GM12878 (cell line): Measurements from ENCODE around the gene WHRN. TPM values are rescaled to one million over a fixed set of nuclear protein-coding genes. Genes with fewer than 3 reads are reported as not detected.

Experiments
- ATAC-seq: fragments of 200-7000 bp; cut with Tn5 transposase; 3 replicates; pipeline ENCODE4 v1.9.1; 2020; ENCODE audit warnings: mild to moderate bottlenecking, moderate library complexity
- BruUV-seq: library from RNA; stranded (reverse); fragments of 400-500 nt; replicated peaks from 2 replicates; lab custom pipeline; 2021; lab: Mats Ljungman, UMichigan
- CTCF ChIA-PET: fragments of 300-600 bp; sonication (Branson Sonifier 250); formaldehyde crosslinking; extraction: SDS; loops from one replicate; lab custom pipeline; 2021; ENCODE audit warnings: inconsistent platforms; lab: Yijun Ruan, JAX
- POLR2A ChIA-PET: fragments of 350-600 bp; formaldehyde crosslinking; extraction: SDS; loops from one replicate; lab custom pipeline; 2021; ENCODE audit warnings: inconsistent platforms; lab: Charles Lee
- RAD21 ChIA-PET: fragments of 300-600 bp; sonication (Branson Sonifier 250); formaldehyde crosslinking; loops from one replicate; lab custom pipeline; 2023; ENCODE audit warnings: antibody characterized with exemption; ENCODE audit not compliant: unreplicated experiment; lab: Charles Lee
- SMC1A ChIA-PET: fragments of 300-600 bp; sonication (Branson Sonifier 250); formaldehyde crosslinking; loops from one replicate; lab custom pipeline; 2023; ENCODE audit not compliant: unreplicated experiment, uncharacterized antibody; lab: Charles Lee
- DNase-seq: peaks from one replicate; pipeline ENCODE4 v3.0.0-alpha.2; 2011; ENCODE audit warnings: low read depth, low spot score
- FAIRE-seq: peaks from 3 replicates; lab custom pipeline; 2011; peaks lifted over from hg19 to GRCh38; lab: Jason Lieb, UNC
- H2AFZ ChIP-seq: 2 replicates; pipeline ENCODE4 v1.6.0; 2011; ENCODE audit warnings: low read depth, low read length, control low read depth; ENCODE audit not compliant: control insufficient read depth
- H3K27ac ChIP-seq: 2 replicates; pipeline ENCODE4 v1.5.1; 2011; ENCODE audit warnings: control low read depth; ENCODE audit not compliant: control insufficient read depth, insufficient read depth
- H3K27me3 ChIP-seq, 2 experiments: replicated peaks in 1 of 2; 2 replicates each; pipeline versions ENCODE4 v1.6.0 to v1.6.1; 2011; ENCODE audit warnings: low read length in 1 of 2; ENCODE audit not compliant: control insufficient read depth in 2 of 2, insufficient read depth in 2 of 2
- H3K36me3 ChIP-seq, 2 experiments: 2 replicates each; pipeline ENCODE4 v1.5.1; 2011; ENCODE audit warnings: low read length in 1 of 2; ENCODE audit not compliant: control insufficient read depth in 2 of 2, insufficient read depth in 2 of 2
- H3K4me1 ChIP-seq: 2 replicates; pipeline ENCODE4 v1.6.1; 2011; ENCODE audit warnings: mild to moderate bottlenecking, low read length, moderate library complexity, mixed read lengths; ENCODE audit not compliant: control insufficient read depth, insufficient read depth
- H3K4me2 ChIP-seq: 2 replicates; pipeline ENCODE4 v1.6.0; 2011; ENCODE audit warnings: control low read depth; ENCODE audit not compliant: control insufficient read depth, insufficient read depth
- H3K4me3 ChIP-seq: fragments of 200-600 bp; sonication (generic); 2 replicates; pipeline ENCODE4 v1.5.1; 2016
- H3K79me2 ChIP-seq: 2 replicates; pipeline ENCODE4 v1.6.0; 2011; ENCODE audit warnings: low read length; ENCODE audit not compliant: control insufficient read depth, insufficient read depth
- H3K9ac ChIP-seq: 2 replicates; pipeline ENCODE4 v1.8.0; 2011; ENCODE audit warnings: low read length, control low read depth, mixed read lengths; ENCODE audit not compliant: control insufficient read depth, insufficient read depth
- H3K9me3 ChIP-seq: replicated peaks from 3 replicates; pipeline ENCODE4 v1.5.1; 2011; ENCODE audit warnings: mild to moderate bottlenecking, low read length; ENCODE audit not compliant: control insufficient read depth, insufficient read depth
- H4K20me1 ChIP-seq: 2 replicates; pipeline ENCODE4 v1.6.0; 2011; ENCODE audit not compliant: control insufficient read depth, insufficient read depth
- CREM ChIP-seq: IDR thresholded peaks from 2 replicates; pipeline ENCODE4 v1.6.1; 2014; ENCODE audit warnings: antibody characterized with exemption, low read depth
- GABPA ChIP-seq: IDR thresholded peaks from 2 replicates; pipeline ENCODE4 v1.6.1; 2014; ENCODE audit warnings: antibody characterized with exemption, low read depth, mild to moderate bottlenecking, inconsistent platforms
- HCFC1 ChIP-seq: fragments of 150-350 bp; IDR thresholded peaks from 2 replicates; pipeline ENCODE4 v1.6.1; 2014; ENCODE audit warnings: low read length
- HDGF ChIP-seq: fragments of 450-650 bp; IDR thresholded peaks from 2 replicates; pipeline ENCODE4 v1.6.1; 2016; ENCODE audit warnings: antibody characterized with exemption
- IRF4 ChIP-seq: IDR thresholded peaks from 2 replicates; pipeline ENCODE4 v1.6.1; 2011; ENCODE audit warnings: low read depth, low read length
- LARP7 ChIP-seq: fragments of 450-650 bp; IDR thresholded peaks from 2 replicates; pipeline ENCODE4 v1.6.1; 2017; ENCODE audit warnings: mild to moderate bottlenecking
- NFYB ChIP-seq: IDR thresholded peaks from 2 replicates; pipeline ENCODE4 v1.6.1; 2011; ENCODE audit warnings: low read depth, mild to moderate bottlenecking, low read length, improper control_type of control experiment, moderate library complexity; ENCODE audit not compliant: insufficient read depth
- NRF1 ChIP-seq: conservative IDR thresholded peaks from 2 replicates; pipeline ENCODE4 v1.6.1; 2011; ENCODE audit warnings: mild to moderate bottlenecking, low read depth, low read length, improper control_type of control experiment
- RB1 ChIP-seq: fragments of 450-650 bp; formaldehyde crosslinking; IDR thresholded peaks from 2 replicates; pipeline ENCODE4 v1.6.1; 2017; ENCODE audit warnings: mild to moderate bottlenecking, borderline replicate concordance
- RCOR1 ChIP-seq: conservative IDR thresholded peaks from 2 replicates; pipeline ENCODE4 v1.6.1; 2012; ENCODE audit warnings: low read depth, low read length, improper control_type of control experiment
- SMAD5 ChIP-seq: IDR thresholded peaks from 2 replicates; pipeline ENCODE4 v1.6.1; 2016; ENCODE audit warnings: antibody characterized with exemption, low read depth
- SMARCA5 ChIP-seq: fragments of 450-650 bp; IDR thresholded peaks from 2 replicates; pipeline ENCODE4 v1.6.1; 2017; ENCODE audit warnings: mild to moderate bottlenecking
- SUZ12 ChIP-seq: fragments of 200-600 bp; sonication (generic); IDR thresholded peaks from one replicate; pipeline ENCODE4 v1.6.1; 2018; ENCODE audit warnings: antibody characterized with exemption, mild to moderate bottlenecking; ENCODE audit not compliant: unreplicated experiment
- ZSCAN29 ChIP-seq: fragments of 450-650 bp; IDR thresholded peaks from 2 replicates; pipeline ENCODE4 v1.6.1; 2017; ENCODE audit warnings: mild to moderate bottlenecking, moderate library complexity
- WGBS: methylation state at CpG from one replicate; pipeline ENCODE4 v1.1.6; 2016; ENCODE audit warnings: low lambda C conversion rate; ENCODE audit not compliant: insufficient replicate concordance, insufficient coverage; ENCODE audit errors: missing lambda C conversion rate; 5-methylcytosine and 5-hydroxymethylcytosine counted together
- in situ Hi-C: fragments of 300-500 bp; cut with MboI; formaldehyde crosslinking; loops from 9 replicates; pipeline ENCODE4 v1.14.3; 2018; ENCODE audit warnings: mixed read lengths
- intact Hi-C: fragments of 100-400 bp; cut with micrococcal nuclease; formaldehyde crosslinking; loops from one replicate; pipeline ENCODE4 v1.14.2; 2022; ENCODE audit not compliant: unreplicated experiment
- polyA plus RNA-seq, 11 experiments: library from polyadenylated mRNA; depleted of rRNA in 4 of 11; unstranded in 6 of 11; stranded (reverse) in 5 of 11; fragments of >200 nt; fragmentation: Nextera tagmentation in 4 of 11; fragmentation: Illumina TruSeq in 1 of 11; extraction: Ambion mirVana in 4 of 11; extraction: Trizol in 1 of 11; gene quantifications; 1 replicate in 1 of 11; 2 replicates in 10 of 11; pipeline versions ENCODE4 v1.2.1 to v1.2.3, GENCODE V29; 2011 to 2016; ENCODE audit warnings: inconsistent platforms in 2 of 11, missing spikeins in 2 of 11, low read depth in 1 of 11
- total RNA-seq, 4 experiments: library from RNA; depleted of rRNA in 3 of 4; stranded (reverse); fragments of >200 nt in 3 of 4; fragmentation: Illumina TruSeq in 1 of 4; extraction: Trizol in 1 of 4; gene quantifications; 2 replicates each; pipeline versions ENCODE4 v1.2.1 to v1.2.3, GENCODE V29; 2013 to 2021
- TF ChIP-seq, protein P1 (sequence below): IDR thresholded peaks from 2 replicates; pipeline ENCODE4 v1.6.1; 2012; ENCODE audit warnings: mild to moderate bottlenecking, low read depth, low read length
- TF ChIP-seq, protein P2 (sequence below): fragments of 450-650 bp; IDR thresholded peaks from 2 replicates; pipeline ENCODE4 v1.6.1; 2017; ENCODE audit warnings: mild to moderate bottlenecking

Gene WHRN
- total and polyA plus RNA-seq, 10 of the 15 experiments (the other 5 are each of a cell fraction or from before 2014, with no cell fraction given), result 0.04 to 18.2 (median 0.68) TPM; not detected in 1

DNA sequence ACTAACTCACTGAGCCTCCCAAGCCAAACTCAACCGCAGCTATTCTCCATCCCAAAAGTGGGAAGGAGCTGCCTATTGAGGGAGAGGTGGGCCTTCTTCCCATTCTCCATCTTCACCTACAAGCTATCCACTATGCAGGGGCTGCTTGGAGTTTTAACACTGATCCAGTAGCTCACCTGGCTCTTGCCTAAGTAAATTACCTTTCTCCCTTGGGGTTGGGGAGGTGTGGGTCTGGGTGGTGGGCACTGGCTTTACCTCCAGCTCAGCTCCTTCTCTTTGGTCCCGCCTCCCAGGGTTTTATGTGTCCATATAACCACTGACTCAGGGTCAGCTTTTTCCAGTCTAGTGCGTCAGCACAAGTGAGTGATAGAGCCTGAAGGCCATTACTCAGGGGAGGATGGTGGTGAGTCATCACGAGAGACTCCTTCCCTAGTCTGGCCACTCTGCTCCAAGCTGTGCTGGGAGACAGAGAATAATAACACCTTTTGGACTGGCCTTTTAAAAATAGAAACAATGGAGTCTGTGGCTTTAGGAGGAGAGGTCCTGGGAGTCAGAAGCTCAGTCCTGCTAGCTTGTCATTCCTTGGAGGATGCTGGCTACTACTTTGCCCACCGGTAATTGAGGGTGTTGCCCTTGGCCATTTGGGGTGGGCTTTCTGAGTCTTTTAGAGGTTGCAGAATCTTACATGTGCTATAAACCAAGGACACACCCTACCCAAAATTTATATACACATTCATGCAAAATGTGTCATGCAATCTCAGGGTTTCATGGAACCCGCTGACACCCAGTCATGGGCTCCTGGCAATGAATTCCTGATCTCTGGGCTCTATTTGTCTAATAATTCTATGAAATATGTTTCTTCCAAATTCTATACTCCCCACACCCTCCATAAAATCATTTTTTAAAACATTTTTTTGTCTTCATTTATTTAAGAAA is 46.7 kb upstream of the WHRN start (continued):
- TF ChIP-seq, protein P1, sequence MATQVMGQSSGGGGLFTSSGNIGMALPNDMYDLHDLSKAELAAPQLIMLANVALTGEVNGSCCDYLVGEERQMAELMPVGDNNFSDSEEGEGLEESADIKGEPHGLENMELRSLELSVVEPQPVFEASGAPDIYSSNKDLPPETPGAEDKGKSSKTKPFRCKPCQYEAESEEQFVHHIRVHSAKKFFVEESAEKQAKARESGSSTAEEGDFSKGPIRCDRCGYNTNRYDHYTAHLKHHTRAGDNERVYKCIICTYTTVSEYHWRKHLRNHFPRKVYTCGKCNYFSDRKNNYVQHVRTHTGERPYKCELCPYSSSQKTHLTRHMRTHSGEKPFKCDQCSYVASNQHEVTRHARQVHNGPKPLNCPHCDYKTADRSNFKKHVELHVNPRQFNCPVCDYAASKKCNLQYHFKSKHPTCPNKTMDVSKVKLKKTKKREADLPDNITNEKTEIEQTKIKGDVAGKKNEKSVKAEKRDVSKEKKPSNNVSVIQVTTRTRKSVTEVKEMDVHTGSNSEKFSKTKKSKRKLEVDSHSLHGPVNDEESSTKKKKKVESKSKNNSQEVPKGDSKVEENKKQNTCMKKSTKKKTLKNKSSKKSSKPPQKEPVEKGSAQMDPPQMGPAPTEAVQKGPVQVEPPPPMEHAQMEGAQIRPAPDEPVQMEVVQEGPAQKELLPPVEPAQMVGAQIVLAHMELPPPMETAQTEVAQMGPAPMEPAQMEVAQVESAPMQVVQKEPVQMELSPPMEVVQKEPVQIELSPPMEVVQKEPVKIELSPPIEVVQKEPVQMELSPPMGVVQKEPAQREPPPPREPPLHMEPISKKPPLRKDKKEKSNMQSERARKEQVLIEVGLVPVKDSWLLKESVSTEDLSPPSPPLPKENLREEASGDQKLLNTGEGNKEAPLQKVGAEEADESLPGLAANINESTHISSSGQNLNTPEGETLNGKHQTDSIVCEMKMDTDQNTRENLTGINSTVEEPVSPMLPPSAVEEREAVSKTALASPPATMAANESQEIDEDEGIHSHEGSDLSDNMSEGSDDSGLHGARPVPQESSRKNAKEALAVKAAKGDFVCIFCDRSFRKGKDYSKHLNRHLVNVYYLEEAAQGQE, result no peak
- TF ChIP-seq HCFC1, result no peak
- TF ChIP-seq GABPA, result no peak
- TF ChIP-seq RCOR1, result no peak
- no peak for TF ChIP-seq SMARCA5
- TF ChIP-seq ZSCAN29, result no peak

DNA sequence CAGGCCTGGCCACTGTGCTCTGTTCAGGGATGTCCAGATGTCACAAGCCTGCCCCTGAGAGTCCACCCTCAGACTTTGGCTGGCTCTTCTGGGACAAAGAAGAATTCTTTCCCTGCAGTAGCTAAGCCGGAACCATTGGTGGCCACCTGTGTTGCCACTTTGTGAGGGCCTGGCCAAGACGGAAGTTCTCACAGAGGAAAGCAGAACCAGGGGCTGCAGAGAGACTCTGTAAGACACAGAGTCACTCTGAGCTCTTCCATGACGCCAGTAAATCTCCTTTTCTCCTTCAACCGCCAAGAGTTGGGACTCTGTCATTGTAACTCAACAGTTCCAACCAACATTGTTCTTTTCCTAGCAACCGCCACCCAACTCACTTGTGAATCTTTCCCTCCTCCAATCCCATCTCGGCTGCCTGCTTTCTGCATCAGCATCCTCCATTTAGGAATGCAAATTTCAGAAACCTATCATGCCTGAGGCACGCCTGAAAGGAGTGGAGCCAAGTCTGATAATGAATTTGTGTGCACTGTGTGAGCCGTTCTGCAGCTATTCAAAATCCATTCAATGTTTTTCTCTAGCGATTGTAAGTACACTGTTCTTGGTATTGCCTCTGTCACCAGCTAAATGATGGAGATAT is 44.5 kb upstream of the WHRN start:
- CTCF ChIA-PET, result interaction anchor here (1.2 kb wide), 1 partner anchor 112 kb away, joined by 4 read pairs; no protein-coding TSS in a partner anchor
- no peak overlapping the region for H2AFZ ChIP-seq
- FAIRE-seq (no peak), DNase-seq (no peak), ATAC-seq (no peak)
- H3K9me3 ChIP-seq, result no peaks in the 10 kb centered on the region
- peaks cover 0 to 5% of the 10 kb centered on the region in 2 experiments; a peak in 2 of 4 replicates for H3K27me3 ChIP-seq
- H3K4me2 ChIP-seq, result no peak overlapping the region
- no peak overlapping the region for H3K9ac ChIP-seq
- 41% methylated on average over 9 of the region's 9 CpGs for WGBS
- RAD21 ChIA-PET, result no interaction called here
- no peak overlapping the region for H3K4me3 ChIP-seq
- intact Hi-C loops (no loop called here), in situ Hi-C loops (no loop called here)
- SMC1A ChIA-PET, result interaction anchor here (1.1 to 2.3 kb wide), 7 partner anchors 10 to 104 kb away, joined by 3 to 5 read pairs (median 3); no protein-coding TSS in a partner anchor
- no peaks in the 10 kb centered on the region for H4K20me1 ChIP-seq
- H3K79me2 ChIP-seq, result no peaks in the 10 kb centered on the region
- POLR2A ChIA-PET, result no interaction called here
- H3K27ac ChIP-seq, result no peak overlapping the region
- H3K36me3 ChIP-seq, result no peaks in the 10 kb centered on the region
- no TSS peak for BruUV-seq
- no peaks in the 10 kb centered on the region for H3K4me1 ChIP-seq
- TF ChIP-seq, protein P2, sequence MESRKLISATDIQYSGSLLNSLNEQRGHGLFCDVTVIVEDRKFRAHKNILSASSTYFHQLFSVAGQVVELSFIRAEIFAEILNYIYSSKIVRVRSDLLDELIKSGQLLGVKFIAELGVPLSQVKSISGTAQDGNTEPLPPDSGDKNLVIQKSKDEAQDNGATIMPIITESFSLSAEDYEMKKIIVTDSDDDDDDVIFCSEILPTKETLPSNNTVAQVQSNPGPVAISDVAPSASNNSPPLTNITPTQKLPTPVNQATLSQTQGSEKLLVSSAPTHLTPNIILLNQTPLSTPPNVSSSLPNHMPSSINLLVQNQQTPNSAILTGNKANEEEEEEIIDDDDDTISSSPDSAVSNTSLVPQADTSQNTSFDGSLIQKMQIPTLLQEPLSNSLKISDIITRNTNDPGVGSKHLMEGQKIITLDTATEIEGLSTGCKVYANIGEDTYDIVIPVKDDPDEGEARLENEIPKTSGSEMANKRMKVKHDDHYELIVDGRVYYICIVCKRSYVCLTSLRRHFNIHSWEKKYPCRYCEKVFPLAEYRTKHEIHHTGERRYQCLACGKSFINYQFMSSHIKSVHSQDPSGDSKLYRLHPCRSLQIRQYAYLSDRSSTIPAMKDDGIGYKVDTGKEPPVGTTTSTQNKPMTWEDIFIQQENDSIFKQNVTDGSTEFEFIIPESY, result no peak
- TF ChIP-seq GABPA (no peak), SMAD5 (no peak), RB1 (no peak), IRF4 (no peak), HDGF (no peak), NFYB (no peak), CREM (no peak), SUZ12 (no peak), NRF1 (no peak), LARP7 (no peak)
